Thyroid gland (tissue), 4 donors: ENCODE data around the gene TRAPPC2L.

Experiments used
- CTCF ChIP-seq, 6 experiments: fragments of 200-600 bp in 3 of 6; fragments of 450-650 bp in 3 of 6; sonication (generic) in 3 of 6; IDR thresholded peaks; one replicate each; pipeline ENCODE4 v1.5.1; 2016 to 2019; ENCODE audit warnings: antibody characterized with exemption in 6 of 6, mild to moderate bottlenecking in 2 of 6, inconsistent platforms in 1 of 6, moderate library complexity in 1 of 6
- POLR2A ChIP-seq, 2 donors: fragments of 450-650 bp; IDR thresholded peaks; one replicate each; pipeline ENCODE4 v1.6.1; 2017; ENCODE audit warnings: antibody characterized with exemption in 2 of 2, mild to moderate bottlenecking in 2 of 2, moderate library complexity in 1 of 2

GRCh38 chr16:88835818-88836217 lies 21.1 kb upstream of the TRAPPC2L start:
- TF ChIP-seq CTCF (IDR thresholded peaks at IDR 0.05) (no peak), POLR2A (IDR thresholded peaks at IDR 0.05) (no peak)
